ENCODE measurements around the gene RADIL.
A peak's percentile ranks its signal among the peaks of the same experiment; 100 is the strongest.

RADIL gene

GRCh38 chr7:4862156-4862555, 21.4 kb downstream of the RADIL start:
- DNase-seq (ENCODE audit: low read depth in 2 of 2), result no peak
- no peak for TF ChIP-seq CTCF (IDR thresholded peaks at IDR 0.05; ENCODE audit: low read depth, low read length)
- peak overlapping the region in 1 of 2 donors; percentile 48 for H3K4me3 ChIP-seq (replicated peaks in 1 of 2; ENCODE audit: low read depth in 2 of 2, low read length in 2 of 2)

- no peak for TF ChIP-seq CTCF (IDR thresholded peaks at IDR 0.05; ENCODE audit: low read depth, low read length)
- peak within 1 kb of the TSS; percentile 41 to 48 for H3K4me3 ChIP-seq (replicated peaks in 1 of 2; ENCODE audit: low read depth in 2 of 2, low read length in 2 of 2)
- DNase-seq (ENCODE audit: low read depth in 2 of 2), result peak in 1 of 2 donors; percentile 8
Measured at GRCh38 chr7:4861673-4862072, 21.8 kb downstream of the RADIL start, which contains the start of gene PAPOLB. Gene PAPOLB, minus strand, starts transcription at chr7:4862030. Its CDS starts 220 bp downstream, at chr7:4861810.

GRCh38 chr7:4861227-4861626, 22.3 kb downstream of the RADIL start:
- no peak for TF ChIP-seq CTCF (IDR thresholded peaks at IDR 0.05; ENCODE audit: low read depth, low read length)
- DNase-seq (ENCODE audit: low read depth in 2 of 2), result no peak
- H3K4me3 ChIP-seq (replicated peaks in 1 of 2; ENCODE audit: low read depth in 2 of 2, low read length in 2 of 2), result peak overlapping the region; percentile 41 to 48

GRCh38 chr7:4857189-4857588, 26.3 kb downstream of the RADIL start:
- H3K4me3 ChIP-seq (replicated peaks in 1 of 2; ENCODE audit: low read depth in 2 of 2, low read length in 2 of 2), result no peak overlapping the region
- no peak for DNase-seq (ENCODE audit: low read depth in 2 of 2)
- no peak for TF ChIP-seq CTCF (IDR thresholded peaks at IDR 0.05; ENCODE audit: low read depth, low read length)

GRCh38 chr7:4856336-4857057, 27.0 kb downstream of the RADIL start:
- no peak overlapping the region for H3K4me3 ChIP-seq (replicated peaks in 1 of 2; ENCODE audit: low read depth in 2 of 2, low read length in 2 of 2)
- no peak for DNase-seq (ENCODE audit: low read depth in 2 of 2)
- no peak for TF ChIP-seq CTCF (IDR thresholded peaks at IDR 0.05; ENCODE audit: low read depth, low read length)

- TF ChIP-seq CTCF (IDR thresholded peaks at IDR 0.05; ENCODE audit: low read depth, low read length), result no peak
- H3K4me3 ChIP-seq (replicated peaks in 1 of 2; ENCODE audit: low read depth in 2 of 2, low read length in 2 of 2), result no peak overlapping the region
- no peak for DNase-seq (ENCODE audit: low read depth in 2 of 2)
Measured at GRCh38 chr7:4854916-4855315, 28.6 kb downstream of the RADIL start.

All from cardiac fibroblast (primary cell).